GM13977 (cell line): Measurements from ENCODE around the gene CENPP.

Experiments used
- DNase-seq: peaks from one replicate; pipeline ENCODE4 v3.0.0; 2012; ENCODE audit warnings: low spot score
- in situ Hi-C: fragments of 300-500 bp; cut with MboI; formaldehyde crosslinking; loops from one replicate; pipeline ENCODE4 v1.12.0; 2022; ENCODE audit warnings: low sequenced_read_pairs, low pct_unique_long_range_greater_than_20kb, mixed read lengths, inconsistent platforms; ENCODE audit not compliant: unreplicated experiment
- TF ChIP-seq, protein P1 (sequence below): IDR thresholded peaks from 2 replicates; pipeline ENCODE4 v1.5.1; 2012; ENCODE audit warnings: mild to moderate bottlenecking, control low read depth; ENCODE audit not compliant: insufficient read depth; ENCODE audit errors: extremely low read depth, missing control alignments

Gene CENPP

GRCh38 chr9:92312887-92313623, 12.7 kb upstream of the CENPP start:
- TF ChIP-seq, protein P1, sequence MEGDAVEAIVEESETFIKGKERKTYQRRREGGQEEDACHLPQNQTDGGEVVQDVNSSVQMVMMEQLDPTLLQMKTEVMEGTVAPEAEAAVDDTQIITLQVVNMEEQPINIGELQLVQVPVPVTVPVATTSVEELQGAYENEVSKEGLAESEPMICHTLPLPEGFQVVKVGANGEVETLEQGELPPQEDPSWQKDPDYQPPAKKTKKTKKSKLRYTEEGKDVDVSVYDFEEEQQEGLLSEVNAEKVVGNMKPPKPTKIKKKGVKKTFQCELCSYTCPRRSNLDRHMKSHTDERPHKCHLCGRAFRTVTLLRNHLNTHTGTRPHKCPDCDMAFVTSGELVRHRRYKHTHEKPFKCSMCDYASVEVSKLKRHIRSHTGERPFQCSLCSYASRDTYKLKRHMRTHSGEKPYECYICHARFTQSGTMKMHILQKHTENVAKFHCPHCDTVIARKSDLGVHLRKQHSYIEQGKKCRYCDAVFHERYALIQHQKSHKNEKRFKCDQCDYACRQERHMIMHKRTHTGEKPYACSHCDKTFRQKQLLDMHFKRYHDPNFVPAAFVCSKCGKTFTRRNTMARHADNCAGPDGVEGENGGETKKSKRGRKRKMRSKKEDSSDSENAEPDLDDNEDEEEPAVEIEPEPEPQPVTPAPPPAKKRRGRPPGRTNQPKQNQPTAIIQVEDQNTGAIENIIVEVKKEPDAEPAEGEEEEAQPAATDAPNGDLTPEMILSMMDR: no peak
- in situ Hi-C loops: loop anchor here (25.0 kb wide), 1 partner anchor 324 kb away; no protein-coding TSS in a partner anchor
- DNase-seq: no peak

GRCh38 chr9:92313624-92314012, 12.1 kb upstream of the CENPP start:
- DNase-seq: no peak
- in situ Hi-C loops: loop anchor here (25.0 kb wide), 1 partner anchor 324 kb away; no protein-coding TSS in a partner anchor
- TF ChIP-seq, protein P1: no peak

- no peak for DNase-seq
- TF ChIP-seq, protein P1: no peak
- in situ Hi-C loops: loop anchor here (25.0 kb wide), 1 partner anchor 322 kb away; no protein-coding TSS in a partner anchor
Observed at GRCh38 chr9:92315456-92315855, 10.3 kb upstream of the CENPP start.

- no peak for DNase-seq
- in situ Hi-C loops: loop anchor here (25.0 kb wide), 1 partner anchor 313 kb away; no protein-coding TSS in a partner anchor
- TF ChIP-seq, protein P1: no peak
Observed at GRCh38 chr9:92324431-92324830, 1.3 kb upstream of the CENPP start.

DNA sequence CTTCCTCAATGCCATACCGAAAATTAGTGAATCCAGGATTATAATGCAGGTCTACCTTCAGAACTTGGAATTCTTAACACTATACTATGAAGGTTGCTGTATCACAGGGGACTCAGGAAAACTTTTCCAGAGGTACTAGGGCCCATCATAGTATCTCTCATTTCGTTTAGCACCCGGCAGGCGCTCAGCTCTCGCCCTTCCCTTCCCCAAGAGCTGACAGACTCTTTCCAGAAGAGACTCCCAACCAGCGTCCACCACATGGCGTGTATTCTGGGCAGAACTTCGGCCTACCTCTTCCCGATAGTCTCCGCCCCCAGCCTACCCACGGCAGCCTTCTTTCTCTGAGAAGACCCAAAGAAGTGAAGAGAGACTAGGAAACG, 874 bp upstream of the CENPP start:
- TF ChIP-seq, protein P1: no peak
- DNase-seq: no peak
- in situ Hi-C loops: loop anchor here (25.0 kb wide), 2 partner anchors 112 to 312 kb away; no protein-coding TSS in a partner anchor

GRCh38 chr9:92325991-92326500, 293 bp downstream of the CENPP start:
- peak; percentile 41 for DNase-seq
- TF ChIP-seq, protein P1: no peak
- in situ Hi-C loops: loop anchor here (25.0 kb wide), 1 partner anchor 111 kb away; no protein-coding TSS in a partner anchor
